ENCODE data around the gene TUFT1.

TUFT1 gene

DNA sequence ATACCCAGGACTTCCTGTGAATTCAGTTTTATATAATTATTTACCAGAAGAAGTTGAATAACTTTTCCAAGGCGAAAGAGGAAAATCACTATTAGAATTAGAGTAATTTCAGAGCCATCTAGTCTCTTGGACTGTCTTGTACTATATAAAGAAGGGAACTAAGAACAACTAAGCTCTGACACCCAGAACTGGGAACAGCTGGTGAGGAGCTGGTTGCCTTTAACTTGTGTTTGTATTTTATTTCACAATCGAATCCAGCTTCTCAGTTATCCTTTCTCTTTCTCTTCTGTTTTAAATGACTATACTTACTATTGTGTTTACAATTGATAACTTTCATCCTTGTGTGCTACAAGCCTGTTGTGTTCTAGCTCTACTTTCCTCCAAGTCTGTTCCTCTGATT, 80.2 kb downstream of the TUFT1 start:
- no peak for DNase-seq

DNA sequence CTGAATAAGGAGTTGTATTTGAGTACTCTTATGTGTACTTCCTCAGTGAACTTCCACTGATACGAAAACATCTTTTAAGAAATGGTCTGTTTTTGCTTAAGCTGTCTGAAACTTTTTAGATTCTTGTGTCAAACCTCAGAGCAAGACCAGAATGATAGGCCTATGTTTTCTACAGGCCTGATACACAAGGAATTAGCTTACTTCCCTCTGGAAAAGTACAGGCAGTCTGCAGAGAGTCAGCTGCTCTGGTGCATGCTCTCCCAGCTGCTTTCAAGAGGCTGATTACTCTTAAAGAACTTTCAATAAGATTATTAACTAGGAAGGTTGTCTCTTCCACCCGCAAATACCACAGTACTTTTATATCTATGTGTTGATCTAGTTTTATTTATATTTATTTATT, 81.2 kb downstream of the TUFT1 start:
- DNase-seq: no peak

- DNase-seq: no peak
Measured at GRCh38 chr1:151624783-151625182, 84.7 kb downstream of the TUFT1 start.

- no peak for DNase-seq
Measured at GRCh38 chr1:151626740-151627334, 86.7 kb downstream of the TUFT1 start.

DNA sequence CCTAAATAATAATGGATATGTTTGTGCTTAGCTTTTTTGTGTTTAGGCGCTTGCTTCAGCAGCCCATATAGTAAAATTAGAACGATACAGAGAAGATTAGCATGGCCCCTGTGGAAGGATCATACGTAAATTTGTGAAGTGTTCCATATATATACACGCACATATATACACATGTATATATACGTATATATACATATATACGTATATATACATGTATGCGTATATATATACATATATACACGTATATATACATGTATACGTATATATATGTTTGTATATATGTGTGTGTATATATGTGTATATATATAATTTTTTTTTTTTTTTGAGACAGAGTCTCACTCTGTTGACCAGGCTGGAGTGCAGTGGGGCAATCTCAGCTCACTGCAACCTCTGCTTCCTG, 89.2 kb downstream of the TUFT1 start:
- no peak for DNase-seq

All from amniotic stem cell (primary cell).